GM19438 (cell line): ENCODE results near the gene EXOC7.

ENCODE experiments used
- ATAC-seq: cut with Tn5 transposase; IDR thresholded peaks from one replicate; pipeline ENCODE4 v1.9.1; 2021; ENCODE audit warnings: low read depth; ENCODE audit not compliant: unreplicated experiment

Gene EXOC7

DNA sequence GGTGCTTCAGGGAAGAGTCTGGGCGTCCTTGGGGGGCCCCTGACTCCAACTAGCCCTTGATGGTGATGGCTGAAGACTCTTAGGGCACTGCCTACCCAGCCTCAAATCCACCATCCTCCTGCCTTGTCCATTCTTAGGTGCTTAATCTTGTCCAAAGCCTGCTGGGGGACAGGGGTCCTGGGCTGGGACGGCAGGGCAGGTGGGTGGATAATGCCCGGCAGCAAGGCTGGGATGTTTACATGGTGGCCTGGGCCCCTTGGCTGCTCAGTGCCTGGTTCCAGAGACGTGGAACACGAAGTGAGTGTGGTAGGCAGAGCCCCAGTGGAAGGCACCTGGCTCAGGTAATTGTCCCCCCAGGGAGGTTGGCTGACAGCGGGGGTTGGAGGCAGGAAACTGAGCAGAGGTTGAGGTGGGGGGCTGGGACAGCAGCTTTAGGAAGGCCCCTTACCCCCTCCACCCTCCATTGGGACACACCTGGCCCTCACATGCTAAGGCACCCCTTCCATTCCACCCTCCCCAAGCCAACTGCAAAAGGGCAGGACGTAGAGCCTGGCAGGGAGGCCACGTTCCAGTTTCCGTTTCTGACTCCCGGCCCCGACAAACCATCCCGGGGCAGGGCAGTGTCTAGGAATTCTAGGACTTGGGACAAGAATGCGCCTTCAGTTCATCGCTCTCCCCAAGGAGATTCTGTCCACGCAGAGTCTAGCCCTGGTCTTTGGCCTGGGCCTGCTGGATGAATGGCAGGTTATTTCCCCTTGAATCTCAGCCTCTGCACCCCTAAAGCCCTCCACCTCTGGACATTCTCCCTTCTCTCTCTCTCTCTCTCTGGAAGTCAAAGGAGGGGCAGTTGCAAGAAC is 35.5 kb upstream of the EXOC7 start:
- no peak for ATAC-seq

DNA sequence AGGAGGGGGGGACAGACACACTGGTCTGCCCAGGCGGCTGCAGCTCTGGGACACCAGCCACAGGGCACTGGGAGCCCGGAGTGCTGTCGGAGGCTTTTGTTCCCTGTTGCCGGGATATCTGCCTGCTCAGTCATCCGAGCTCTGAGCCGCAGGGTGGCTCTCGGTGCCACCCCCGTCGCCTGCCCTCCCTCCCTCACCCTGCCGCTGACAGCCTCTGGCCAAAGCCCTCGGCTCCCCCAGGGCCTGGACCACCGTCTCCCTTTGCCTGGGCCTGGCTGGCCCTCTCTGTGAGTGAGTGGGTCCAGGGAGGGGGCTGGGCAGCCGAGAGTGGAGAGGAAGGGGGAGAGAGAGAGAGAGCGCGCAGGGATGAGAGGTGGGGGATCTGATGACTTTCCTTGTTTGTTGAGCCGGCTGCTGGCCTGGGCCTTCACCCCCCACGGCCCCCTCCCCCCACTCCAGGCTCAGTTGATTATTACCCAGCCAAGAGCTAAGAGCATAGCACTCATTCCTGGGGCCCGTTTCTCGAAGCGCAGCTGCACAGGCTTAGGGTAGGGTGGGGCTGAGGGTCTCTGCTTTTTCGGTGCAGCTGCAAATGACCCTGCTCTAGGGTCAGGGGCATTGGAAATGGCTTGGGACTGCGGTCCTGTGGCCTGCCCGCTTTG is 34.8 kb upstream of the EXOC7 start:
- no peak for ATAC-seq

DNA sequence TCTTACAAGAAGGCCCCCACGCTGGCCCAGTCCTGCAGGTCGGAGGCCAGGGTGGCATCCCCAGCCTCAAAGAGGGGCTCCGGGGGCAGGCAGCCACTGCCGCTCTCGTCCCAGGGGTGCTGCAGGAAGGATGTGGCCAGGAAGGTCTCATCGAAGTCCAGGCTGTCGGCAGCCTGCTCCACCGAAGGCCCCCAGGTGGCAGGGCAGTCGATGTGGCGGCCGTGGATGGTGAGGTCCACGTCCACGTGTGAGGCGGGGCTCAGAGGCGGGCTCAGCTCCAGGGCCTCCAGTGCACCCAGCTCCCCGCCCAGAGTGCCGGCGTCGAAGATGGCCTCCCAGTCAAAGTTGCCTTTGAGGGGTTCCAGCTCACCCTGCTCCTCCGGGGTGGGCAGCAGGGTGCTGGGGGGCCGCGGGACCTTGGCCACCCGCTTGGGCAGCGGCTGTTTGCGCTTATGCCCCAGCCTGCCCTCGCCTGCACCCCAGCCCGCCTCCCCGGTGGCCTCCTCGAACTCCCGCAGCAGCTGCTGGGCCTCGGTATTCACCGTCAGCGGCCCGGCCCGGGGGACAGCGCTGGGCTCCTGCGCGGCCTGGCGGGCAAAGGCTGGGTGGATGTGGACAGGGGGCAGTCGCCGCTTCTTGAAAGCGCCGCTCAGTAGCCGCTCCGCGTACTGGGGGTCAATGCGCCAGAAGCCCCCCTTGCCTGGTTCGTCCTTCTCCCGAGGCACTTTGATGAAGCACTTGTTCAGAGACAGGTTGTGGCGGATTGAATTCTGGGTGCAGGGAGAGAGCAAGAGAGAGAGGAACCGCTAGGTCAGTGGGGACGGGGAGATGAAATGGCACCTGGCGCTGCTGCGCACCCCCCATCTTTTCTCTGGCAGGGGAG is 34.0 kb upstream of the EXOC7 start:
- no peak for ATAC-seq

DNA sequence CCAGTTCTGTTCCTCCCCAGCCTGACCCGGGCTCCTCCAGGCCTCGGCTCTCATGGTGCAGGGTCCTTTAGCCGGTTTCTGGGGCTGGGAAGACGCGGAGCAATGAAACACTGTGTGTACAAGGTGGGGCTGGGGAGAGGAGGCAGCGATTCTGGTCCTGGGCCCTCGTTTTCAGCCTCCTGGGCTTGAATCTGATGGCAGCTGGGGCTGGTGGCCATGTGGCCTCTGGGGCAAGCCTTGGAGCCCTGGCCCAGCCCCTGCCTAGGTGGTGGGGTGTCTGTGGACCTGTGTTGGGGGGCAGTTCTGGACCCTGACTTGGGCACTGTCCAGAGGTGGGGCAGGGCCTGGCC is 33.4 kb upstream of the EXOC7 start:
- no peak for ATAC-seq

DNA sequence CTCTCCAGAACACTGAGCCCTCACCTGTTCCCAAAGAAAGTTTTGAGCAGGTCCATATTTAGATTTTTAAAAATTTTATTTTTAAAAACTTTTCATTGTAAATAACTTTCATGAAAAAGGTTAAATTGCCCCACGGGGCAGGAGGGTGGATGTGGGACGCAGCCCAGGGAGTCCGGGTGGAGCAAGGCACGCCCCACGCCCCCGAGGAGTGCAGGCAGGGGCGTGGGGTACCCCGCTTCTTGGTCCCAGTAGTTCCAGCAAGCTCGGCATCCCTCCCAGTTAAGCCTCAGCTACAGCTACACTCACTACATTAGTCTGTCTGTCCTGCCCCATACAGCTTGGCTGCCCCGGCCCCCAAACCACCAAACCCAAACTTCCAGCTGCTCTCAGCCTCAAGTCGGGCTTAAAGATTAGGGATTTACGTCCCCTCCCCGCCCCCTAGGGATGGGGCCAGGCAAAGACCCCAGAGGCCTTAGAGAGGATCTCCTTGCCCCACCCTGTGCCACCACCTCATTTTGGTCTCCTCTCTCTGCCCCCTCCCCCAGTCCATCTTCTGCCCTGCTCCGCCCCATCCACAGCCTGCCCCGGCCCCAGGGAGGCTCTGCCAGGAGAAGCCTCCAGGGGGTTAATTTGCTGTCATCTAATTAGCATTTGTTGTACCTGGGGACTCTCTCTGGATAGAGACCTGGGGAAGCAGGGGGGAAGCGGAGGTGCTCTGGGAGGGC is 32.9 kb upstream of the EXOC7 start:
- no peak for ATAC-seq

DNA sequence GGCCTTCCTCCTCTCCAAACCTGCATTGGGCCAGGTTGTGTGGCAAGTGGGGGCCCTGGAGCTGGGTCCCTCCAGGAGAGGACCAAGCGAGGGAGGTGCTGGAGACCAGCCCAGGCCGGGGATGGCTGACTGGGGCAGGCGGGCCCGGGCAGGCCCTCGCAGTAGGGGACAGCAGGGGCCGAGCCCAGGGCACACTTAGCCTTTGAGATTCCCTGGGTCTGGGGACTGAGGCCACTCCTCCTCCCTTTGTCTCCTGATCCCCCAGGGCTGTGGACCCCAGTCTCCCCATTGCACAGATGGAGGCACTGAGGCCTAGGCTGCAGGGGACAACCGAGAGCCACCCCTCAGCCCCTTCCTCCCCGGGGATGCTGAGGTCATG is 32.2 kb upstream of the EXOC7 start:
- ATAC-seq: no peak

DNA sequence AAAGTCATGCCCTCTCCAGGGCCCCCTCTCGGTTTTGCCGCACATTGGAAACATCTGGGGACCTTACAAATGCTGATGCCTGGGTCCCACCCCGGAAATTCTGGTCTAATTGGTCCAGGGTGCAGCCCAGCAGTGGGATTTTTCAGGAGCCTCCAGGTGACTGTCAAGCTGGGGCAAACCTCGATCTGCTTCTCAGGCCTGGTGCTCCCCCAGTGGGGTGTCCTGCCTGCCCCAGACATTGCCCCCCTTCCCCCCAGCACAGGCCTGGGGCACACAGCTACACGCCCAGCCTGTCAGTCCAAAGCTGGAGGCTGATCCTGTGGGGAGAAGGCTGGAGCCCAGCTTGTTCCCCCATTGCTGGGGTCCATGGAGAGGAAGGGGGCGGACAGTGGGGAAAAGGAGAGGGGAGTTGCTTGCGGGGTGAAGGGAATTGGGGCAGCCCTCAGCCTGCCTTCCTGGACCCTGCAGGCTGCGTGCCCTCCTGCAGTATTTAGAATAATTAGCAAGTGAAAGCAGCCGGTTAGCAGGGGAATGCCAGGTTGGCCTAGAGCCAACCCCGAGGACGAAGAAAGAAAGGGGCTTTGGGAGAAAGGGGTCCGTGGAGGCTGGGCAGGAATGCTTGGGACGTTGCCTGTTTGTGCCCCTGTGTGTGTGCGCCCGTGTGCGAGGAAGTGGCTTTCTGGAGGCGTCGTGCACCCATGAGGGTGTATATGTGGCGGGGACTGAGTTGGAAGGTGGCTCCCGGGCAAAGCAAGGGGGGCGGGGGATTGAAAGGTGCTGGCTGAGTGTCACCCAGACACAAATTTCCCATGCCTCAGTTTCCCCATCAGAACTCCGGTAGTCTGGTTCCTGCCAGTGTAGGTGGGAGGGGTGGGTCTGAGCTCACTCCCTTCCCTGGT is 31.6 kb upstream of the EXOC7 start:
- no peak for ATAC-seq

DNA sequence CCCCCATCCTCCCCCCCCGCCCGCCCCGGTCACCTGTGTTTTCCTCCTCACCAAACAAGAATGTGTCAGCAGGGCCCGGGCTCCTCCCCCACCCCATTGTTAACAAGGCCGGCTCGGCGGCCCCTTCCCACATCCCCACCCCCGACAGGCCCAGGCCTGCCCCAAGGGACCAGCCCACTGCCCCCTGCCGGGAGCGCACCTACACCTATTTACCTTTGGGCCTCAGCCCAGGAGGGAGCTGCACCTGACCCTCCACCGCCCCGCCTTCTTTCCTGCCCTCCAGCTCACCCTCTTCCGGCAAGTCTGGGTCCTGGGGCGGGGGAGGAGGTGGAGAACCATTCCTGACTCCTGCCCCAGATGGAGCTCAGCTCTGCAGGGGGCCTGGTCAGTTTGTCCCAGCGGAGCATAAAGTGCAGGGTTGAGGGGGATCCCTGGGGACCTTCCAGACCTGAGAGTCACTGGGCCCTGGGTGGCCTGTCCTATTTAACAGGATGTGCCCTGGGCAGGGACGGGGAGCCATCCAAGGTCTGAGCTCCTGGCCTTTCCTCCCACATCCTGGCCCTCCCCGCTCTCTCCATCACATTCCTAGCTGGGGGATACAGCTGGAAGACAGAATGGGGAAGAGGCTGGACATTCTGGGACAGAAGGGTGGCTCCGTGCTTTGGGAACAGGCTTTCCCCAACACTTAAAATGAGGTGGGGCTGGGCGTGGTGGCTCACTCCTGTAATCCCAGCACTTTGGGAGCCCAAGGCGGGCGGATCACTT is 29.2 kb upstream of the EXOC7 start:
- no peak for ATAC-seq

DNA sequence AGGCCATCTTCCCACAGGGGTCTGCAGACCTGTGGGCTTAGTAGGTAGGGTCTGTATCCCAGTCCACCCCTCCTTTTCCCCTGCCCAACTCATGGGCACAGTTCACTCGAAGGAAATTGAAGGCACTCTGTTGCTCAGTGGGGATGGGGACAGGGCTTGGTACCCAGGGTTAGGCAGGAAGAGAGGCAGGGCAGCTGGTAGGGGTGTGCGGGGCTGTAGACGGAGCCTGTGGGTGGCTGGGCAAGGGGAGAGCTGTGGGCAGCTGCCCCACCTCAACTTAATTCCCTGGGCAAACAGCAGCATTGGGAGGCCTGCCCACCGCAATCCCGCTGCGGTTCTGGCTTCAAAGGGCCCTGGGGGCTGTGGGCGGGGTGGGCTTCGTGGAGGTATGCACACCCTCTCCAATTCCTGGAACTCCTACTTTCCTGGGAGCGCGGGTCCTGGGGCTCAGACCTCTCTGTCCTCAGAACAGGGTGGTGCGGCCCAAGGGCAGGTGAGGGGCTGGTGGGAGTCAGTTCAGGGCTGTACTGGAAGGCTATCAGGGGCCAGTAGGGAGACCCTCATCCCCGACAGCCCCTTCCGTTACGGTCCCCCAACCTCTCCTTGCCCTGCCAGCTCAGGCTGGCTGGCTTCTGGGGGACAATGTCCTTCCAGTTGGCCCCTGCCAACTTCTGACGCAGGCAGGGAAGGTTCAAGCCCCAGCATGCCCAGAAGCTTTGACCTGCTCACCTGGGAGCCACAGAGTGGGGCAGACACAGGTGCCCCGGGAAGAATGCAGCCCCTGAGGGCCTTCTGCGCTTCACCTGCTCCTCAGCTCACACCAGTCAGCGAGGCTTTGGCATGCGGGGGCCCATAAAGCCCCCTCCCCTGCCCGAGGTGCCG is 28.3 kb upstream of the EXOC7 start:
- ATAC-seq: no peak

DNA sequence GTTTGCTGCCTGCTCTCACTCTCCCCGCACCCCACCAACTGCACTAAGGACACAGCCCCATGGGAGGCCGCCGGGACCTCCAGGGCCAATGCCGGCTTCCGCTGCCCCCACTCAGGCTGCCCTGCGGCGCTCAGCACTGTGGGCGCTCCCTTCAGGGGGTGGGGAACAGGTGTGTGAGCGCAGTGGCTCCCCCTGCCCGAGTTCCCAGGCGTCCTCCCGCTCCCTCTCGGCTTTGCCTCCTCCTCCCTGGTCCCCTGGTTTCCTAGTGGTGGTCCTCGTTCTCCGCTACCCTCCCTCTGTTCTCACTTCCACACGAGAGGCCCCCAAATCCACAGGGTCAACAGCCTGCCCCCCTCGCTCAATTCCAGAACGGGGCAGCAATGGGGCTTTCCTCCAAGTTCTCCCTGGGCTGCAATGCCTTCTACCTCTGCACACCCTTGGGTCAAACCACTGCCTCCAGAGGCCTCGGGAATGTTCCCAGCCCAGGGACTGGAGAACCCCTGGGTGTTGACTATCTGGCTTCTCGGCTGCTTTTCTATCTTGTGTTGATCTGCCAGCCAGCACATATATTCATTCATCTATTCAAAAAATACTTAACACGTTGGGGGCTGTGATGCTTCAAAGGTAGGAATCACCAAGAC is 27.6 kb upstream of the EXOC7 start:
- ATAC-seq: no peak

DNA sequence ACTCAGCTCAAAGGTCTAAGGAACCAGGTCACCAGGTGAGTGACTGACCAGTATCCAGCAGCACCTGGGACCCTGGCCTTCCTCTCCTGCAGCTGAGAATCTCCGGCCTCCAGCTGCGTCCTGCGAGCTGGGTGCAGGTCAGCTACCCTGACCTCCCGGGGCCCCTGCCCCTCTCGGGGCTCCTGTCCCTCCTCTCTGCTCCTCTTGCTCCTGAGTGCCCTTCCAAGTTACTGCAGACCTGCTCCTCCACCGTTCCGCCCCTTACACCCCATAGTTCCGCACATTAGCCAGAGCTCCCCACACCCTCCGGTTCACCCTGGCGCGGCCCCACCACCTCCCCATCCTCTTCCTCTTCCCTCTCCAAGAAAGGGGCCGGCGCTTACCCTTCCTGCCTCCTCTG is 26.9 kb upstream of the EXOC7 start:
- ATAC-seq: no peak

DNA sequence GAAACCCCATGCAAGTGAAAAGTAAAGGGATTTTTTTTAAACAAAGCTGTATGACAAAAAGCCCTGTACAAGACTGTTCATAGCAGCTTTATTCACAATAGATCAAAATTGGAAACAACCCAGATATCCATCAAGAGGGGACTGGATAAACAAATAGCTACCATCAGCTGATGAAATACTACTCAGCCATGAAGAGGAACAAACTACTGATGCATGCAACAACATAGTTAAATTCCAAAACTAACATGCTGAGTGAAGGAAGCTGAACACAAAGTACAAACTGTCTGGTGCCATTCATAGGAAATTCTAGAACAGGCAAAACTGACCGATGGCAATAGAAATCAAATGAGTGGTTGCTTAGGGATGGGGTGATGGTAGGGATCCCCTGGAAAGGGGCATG is 22.3 kb upstream of the EXOC7 start:
- no peak for ATAC-seq

DNA sequence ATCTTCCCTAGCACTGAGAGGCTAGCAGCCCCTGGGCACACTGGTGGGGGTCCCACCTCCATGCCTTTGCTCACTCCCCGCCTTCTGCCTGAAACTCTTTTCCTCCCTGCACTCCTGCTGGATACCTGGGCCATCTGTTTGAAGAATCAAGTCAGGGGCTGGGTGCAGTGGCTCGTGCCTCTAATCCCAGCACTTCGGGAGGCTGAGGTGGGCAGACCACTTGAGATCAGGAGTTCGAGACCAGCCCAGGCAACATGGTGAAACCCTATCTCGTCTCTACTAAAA is 21.7 kb upstream of the EXOC7 start:
- ATAC-seq: no peak

DNA sequence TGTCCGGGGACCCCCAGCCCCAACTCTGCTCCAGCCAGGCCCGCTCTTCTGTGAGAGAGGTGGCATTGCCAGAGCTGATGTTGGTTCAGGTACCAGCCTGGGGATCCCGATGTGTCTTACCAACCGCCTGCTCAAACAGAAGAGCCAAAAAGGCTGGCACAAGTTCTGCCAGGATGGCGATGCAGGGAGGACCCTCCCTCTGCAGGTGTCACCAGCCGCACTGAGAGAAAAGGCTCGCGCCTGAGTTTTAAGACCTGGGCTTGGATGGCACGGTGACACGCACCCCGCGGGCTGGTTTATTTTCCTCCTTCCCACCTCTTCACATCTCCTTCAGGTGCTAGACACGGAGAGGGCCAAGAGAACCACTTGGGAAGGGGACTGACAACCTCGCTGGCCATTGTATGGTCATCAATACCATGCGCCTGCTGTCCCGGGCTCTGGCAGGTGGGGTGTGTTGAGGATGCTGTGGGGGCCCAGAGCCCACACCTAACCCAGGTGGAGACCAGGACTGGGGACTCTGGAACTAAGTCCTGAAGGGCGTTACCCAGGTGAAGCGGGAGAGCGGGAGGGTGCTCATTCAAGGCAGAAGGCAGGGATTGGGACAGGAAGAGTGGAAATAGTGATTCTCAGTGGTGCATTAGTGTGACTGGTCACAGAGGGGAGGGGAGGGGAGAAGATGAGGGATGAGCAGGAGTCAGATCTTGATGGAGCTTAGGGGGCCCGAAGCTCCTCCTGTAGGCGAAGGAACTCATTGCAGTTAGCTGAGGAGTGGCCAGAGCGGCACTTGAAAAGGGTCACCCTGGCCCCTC is 21.2 kb upstream of the EXOC7 start:
- ATAC-seq: no peak

DNA sequence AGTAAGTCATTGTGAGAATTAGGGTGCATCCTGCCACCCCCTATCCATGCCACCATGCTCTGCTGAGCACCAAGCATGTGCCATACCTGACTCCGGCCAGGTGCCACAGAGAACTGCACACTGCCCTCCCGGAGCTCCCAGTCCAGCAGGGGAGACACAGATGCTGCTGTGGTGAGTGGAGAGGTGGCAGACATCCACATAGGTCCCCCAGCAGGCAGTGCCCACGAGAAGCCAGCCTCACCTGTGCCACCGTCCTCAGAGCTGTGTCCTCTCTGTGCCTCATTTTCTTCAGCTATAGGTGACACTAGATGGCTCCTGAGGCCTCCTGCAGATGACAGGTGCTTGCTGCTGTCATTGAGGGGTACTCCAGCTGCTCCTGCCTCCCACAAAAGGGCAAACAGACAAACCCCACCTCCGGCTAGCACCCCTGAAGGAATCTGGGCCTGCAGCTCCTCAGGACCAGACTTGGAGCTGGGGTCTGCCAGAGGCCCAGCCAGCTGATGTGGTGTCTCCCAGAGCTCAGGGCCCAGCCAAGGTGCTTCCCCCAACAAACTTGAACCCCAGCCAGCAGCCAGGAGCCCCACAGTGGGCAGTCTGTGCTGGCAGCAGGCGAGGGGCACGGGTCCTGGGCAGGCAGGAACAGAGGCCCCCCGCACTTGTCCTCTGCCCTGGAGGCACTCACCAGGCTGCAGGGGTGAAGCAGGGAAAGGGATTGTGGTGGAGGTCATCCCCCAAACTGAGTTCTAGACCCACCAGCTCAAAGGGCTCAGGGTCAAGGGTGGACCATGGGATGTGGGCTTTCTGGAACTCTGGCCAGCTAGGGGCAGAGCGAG is 20.4 kb upstream of the EXOC7 start:
- no peak for ATAC-seq

DNA sequence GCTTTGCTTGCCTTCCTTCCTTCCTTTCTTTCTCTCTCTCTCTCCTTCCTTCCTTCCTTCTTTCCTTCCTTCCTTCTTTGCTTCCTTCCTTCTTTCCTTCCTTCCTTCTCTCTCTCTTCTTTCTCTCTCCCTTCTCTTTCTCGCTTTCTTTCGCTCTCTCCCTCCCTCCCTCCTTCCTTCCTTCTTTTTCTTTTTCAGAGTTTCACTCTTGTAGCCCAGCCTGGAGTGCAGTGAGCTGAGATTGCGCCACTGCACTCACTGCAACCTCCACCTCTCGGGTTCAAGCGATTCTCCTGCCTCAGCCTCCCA is 19.6 kb upstream of the EXOC7 start:
- ATAC-seq: no peak
